HCT116 (cell line): Measurements from ENCODE around the gene MGAT4A.

Experiments
- CEBPB ChIP-seq: IDR thresholded peaks from 2 replicates; pipeline ENCODE4 v1.6.1; 2012; ENCODE audit warnings: low read depth
- FOSL1 ChIP-seq: IDR thresholded peaks from 2 replicates; pipeline ENCODE4 v1.6.1; 2012; ENCODE audit warnings: low read depth
- POLR2A ChIP-seq: IDR thresholded peaks from 2 replicates; pipeline ENCODE4 v1.7.0; 2011; ENCODE audit warnings: borderline replicate concordance; ENCODE audit not compliant: insufficient read depth, insufficient read length; ENCODE audit errors: extremely low read depth
- TF ChIP-seq, protein P1 (sequence below), 3 experiments: fragments of 200-600 bp in 1 of 3; sonication (generic) in 1 of 3; IDR thresholded peaks in 2 of 3; conservative IDR thresholded peaks in 1 of 3; 2 replicates each; pipeline ENCODE4 v1.5.1; 2012 to 2017; ENCODE audit warnings: low read depth in 2 of 3, low read length in 2 of 3, antibody characterized with exemption in 1 of 3, borderline replicate concordance in 1 of 3, control low read depth in 1 of 3, mild to moderate bottlenecking in 1 of 3, mixed read lengths in 1 of 3, mixed run types in 1 of 3, moderate library complexity in 1 of 3; ENCODE audit not compliant: insufficient read depth in 1 of 3
- TF ChIP-seq, protein P2 (sequence below): IDR thresholded peaks from 2 replicates; pipeline ENCODE4 v1.6.1; 2012

DNA sequence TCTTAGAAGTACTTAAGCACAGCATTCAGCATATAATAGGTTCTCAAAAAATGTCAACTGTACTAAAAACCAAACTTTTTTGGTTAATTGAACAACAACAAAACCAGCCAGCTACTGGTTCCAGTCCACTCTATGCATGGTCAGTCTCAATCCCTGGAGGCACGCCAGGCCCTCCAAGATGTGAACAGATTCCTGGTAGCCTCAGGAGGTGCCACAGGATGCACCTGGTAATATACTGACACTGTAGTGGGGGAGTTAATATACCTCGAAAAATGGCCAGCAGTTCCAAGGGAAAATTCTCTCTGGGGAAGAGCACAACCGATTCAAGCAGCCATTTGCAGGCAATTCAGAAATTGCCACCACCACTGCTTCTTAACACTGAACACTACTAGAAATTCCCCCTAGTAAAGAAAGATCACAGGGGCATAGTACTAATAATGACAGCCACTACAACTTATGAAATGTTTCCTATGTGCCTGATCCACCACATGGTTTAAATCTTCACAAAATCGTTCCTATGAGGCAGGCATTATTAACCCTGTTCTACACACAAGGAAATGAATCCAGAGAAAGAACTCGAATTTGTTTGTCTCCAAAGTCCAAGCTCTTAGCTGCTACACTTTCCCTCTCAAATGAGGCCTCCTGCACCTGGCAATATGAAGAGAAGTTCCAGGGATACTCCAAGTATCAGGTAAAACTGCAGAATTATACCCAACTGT, 3.4 kb downstream of the MGAT4A start:
- TF ChIP-seq POLR2A (no peak), CEBPB (no peak), FOSL1 (no peak)
- TF ChIP-seq, protein P1, sequence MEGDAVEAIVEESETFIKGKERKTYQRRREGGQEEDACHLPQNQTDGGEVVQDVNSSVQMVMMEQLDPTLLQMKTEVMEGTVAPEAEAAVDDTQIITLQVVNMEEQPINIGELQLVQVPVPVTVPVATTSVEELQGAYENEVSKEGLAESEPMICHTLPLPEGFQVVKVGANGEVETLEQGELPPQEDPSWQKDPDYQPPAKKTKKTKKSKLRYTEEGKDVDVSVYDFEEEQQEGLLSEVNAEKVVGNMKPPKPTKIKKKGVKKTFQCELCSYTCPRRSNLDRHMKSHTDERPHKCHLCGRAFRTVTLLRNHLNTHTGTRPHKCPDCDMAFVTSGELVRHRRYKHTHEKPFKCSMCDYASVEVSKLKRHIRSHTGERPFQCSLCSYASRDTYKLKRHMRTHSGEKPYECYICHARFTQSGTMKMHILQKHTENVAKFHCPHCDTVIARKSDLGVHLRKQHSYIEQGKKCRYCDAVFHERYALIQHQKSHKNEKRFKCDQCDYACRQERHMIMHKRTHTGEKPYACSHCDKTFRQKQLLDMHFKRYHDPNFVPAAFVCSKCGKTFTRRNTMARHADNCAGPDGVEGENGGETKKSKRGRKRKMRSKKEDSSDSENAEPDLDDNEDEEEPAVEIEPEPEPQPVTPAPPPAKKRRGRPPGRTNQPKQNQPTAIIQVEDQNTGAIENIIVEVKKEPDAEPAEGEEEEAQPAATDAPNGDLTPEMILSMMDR (IDR thresholded peaks at IDR 0.05 in 2 of 3, conservative IDR thresholded peaks at IDR 0.05 in 1 of 3; ENCODE audit: borderline replicate concordance in 1 of 3, insufficient read depth in 1 of 3, low read depth in 2 of 3, low read length in 2 of 3): no peak
- TF ChIP-seq, protein P2, sequence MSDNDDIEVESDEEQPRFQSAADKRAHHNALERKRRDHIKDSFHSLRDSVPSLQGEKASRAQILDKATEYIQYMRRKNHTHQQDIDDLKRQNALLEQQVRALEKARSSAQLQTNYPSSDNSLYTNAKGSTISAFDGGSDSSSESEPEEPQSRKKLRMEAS: no peak
